Tibial artery (tissue), 4 donors: ENCODE measurements around the gene FER.

ENCODE experiments used
- DNase-seq, 2 donors: peaks; one replicate each; pipeline ENCODE4 v3.0.0-alpha.2; 2019
- H3K27ac ChIP-seq, 2 donors: fragments of 200-600 bp; sonication (generic) in 1 of 2; 1 replicate in 1 of 2; 2 replicates in 1 of 2; pipeline ENCODE4 v1.5.1; 2018 to 2019; ENCODE audit warnings: mild to moderate bottlenecking in 1 of 2
- H3K27me3 ChIP-seq, 2 donors: fragments of 200-600 bp; sonication (generic) in 1 of 2; one replicate each; pipeline versions ENCODE4 v1.5.1 to v1.6.0; 2016 to 2019
- H3K36me3 ChIP-seq, 3 donors: fragments of 200-600 bp; sonication (generic) in 2 of 3; one replicate each; pipeline ENCODE4 v1.5.1; 2016 to 2019; ENCODE audit warnings: mild to moderate bottlenecking in 2 of 3
- H3K4me1 ChIP-seq, 4 donors: fragments of 200-600 bp; sonication (generic) in 2 of 4; 1 replicate in 3 of 4; 2 replicates in 1 of 4; pipeline ENCODE4 v1.5.1; 2016 to 2019
- H3K4me3 ChIP-seq, 2 donors: fragments of 200-600 bp; sonication (generic) in 1 of 2; 1 replicate in 1 of 2; 2 replicates in 1 of 2; pipeline ENCODE4 v1.5.1; 2018 to 2019; ENCODE audit warnings: mild to moderate bottlenecking in 2 of 2
- H3K9me3 ChIP-seq, 3 donors: fragments of 200-600 bp; sonication (generic) in 1 of 3; one replicate each; pipeline ENCODE4 v1.5.1; 2016 to 2019
- intact Hi-C: fragments of 100-400 bp; cut with DNase I; formaldehyde crosslinking; loops from one replicate; pipeline ENCODE4 v1.15.0; 2023; ENCODE audit warnings: low total_unique reads
- TF ChIP-seq, protein P1 (sequence below), 2 experiments: fragments of 200-600 bp in 1 of 2; fragments of 450-650 bp in 1 of 2; IDR thresholded peaks; one replicate each; pipeline ENCODE4 v1.5.1; 2017 to 2019; ENCODE audit warnings: antibody characterized with exemption in 2 of 2, mild to moderate bottlenecking in 1 of 2, moderate library complexity in 1 of 2

The FER gene

DNA sequence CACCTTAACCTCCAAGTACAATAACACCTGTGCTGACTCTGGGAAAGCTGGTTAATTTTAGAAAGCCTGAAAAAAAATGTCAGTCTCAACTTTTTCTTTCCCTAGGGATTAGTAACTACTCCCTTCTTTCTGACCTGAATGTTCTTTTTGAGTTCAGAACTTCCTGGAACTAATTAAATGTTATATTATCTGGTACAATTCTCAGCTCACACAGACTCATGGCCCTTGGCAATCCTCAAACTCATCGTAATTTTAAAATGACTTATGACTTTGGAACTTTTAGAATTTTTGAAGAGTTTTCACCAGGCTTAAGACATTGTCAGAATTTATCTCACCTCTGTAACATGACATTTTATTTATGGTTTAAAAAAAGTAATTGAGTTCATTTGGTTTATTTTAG is 315.0 kb downstream of the FER start:
- Histone ChIP-seq H3K27me3 (no peaks in the 10 kb centered on the region), H3K36me3 (no peaks in the 10 kb centered on the region), H3K9me3 (no peaks in the 10 kb centered on the region), H3K4me3 (no peak overlapping the region), H3K27ac (peak overlapping the region in 1 of 2 donors; percentile 52), H3K4me1 (peaks cover 0 to 27% (median 0%) of the 10 kb centered on the region in 4 donors)
- intact Hi-C loops: no loop called here
- no peak for DNase-seq
- TF ChIP-seq, protein P1, sequence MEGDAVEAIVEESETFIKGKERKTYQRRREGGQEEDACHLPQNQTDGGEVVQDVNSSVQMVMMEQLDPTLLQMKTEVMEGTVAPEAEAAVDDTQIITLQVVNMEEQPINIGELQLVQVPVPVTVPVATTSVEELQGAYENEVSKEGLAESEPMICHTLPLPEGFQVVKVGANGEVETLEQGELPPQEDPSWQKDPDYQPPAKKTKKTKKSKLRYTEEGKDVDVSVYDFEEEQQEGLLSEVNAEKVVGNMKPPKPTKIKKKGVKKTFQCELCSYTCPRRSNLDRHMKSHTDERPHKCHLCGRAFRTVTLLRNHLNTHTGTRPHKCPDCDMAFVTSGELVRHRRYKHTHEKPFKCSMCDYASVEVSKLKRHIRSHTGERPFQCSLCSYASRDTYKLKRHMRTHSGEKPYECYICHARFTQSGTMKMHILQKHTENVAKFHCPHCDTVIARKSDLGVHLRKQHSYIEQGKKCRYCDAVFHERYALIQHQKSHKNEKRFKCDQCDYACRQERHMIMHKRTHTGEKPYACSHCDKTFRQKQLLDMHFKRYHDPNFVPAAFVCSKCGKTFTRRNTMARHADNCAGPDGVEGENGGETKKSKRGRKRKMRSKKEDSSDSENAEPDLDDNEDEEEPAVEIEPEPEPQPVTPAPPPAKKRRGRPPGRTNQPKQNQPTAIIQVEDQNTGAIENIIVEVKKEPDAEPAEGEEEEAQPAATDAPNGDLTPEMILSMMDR (IDR thresholded peaks at IDR 0.05): no peak

- H3K4me1 ChIP-seq: peaks cover 0 to 27% (median 0%) of the 10 kb centered on the region in 4 donors
- no peaks in the 10 kb centered on the region for H3K9me3 ChIP-seq
- TF ChIP-seq, protein P1 (IDR thresholded peaks at IDR 0.05): no peak
- H3K4me3 ChIP-seq: no peak overlapping the region
- H3K27ac ChIP-seq: peak overlapping the region in 1 of 2 donors; percentile 52
- H3K36me3 ChIP-seq: no peaks in the 10 kb centered on the region
- no peaks in the 10 kb centered on the region for H3K27me3 ChIP-seq
- no peak for DNase-seq
- intact Hi-C loops: no loop called here
Observed at GRCh38 chr5:109063223-109063622, 315.5 kb downstream of the FER start.

GRCh38 chr5:109076741-109077140 is 329.0 kb downstream of the FER start:
- TF ChIP-seq, protein P1 (IDR thresholded peaks at IDR 0.05): no peak
- H3K27ac ChIP-seq: no peak overlapping the region
- H3K9me3 ChIP-seq: no peaks in the 10 kb centered on the region
- intact Hi-C loops: no loop called here
- no peaks in the 10 kb centered on the region for H3K36me3 ChIP-seq
- no peak overlapping the region for H3K4me3 ChIP-seq
- H3K4me1 ChIP-seq: peaks cover 0 to 17% (median 5%) of the 10 kb centered on the region in 4 donors
- DNase-seq: no peak
- no peaks in the 10 kb centered on the region for H3K27me3 ChIP-seq

DNA sequence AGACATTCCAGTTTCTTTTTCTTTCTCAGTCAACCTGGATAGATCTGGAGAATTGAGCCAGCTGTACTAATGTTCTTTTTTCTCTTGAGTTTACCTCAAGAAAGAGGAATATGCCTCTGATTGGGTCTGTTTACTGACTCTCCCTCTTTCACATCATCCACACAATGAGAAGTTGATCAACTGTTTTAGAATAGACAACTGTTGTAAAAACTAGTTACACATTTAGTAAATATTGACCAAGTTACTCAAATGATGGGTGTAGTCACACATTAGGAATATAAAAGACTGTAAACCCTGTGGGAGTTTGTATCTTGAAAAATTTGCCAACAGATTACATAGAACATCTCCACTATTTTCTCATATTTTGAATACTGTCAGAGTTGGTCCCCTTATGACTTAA is 330.8 kb downstream of the FER start:
- intact Hi-C loops: no loop called here
- TF ChIP-seq, protein P1 (IDR thresholded peaks at IDR 0.05): no peak
- peaks cover 0 to 14% (median 5%) of the 10 kb centered on the region in 4 donors for H3K4me1 ChIP-seq
- H3K4me3 ChIP-seq: no peak overlapping the region
- H3K27me3 ChIP-seq: no peaks in the 10 kb centered on the region
- H3K36me3 ChIP-seq: no peaks in the 10 kb centered on the region
- H3K9me3 ChIP-seq: no peaks in the 10 kb centered on the region
- H3K27ac ChIP-seq: no peak overlapping the region
- DNase-seq: no peak

DNA sequence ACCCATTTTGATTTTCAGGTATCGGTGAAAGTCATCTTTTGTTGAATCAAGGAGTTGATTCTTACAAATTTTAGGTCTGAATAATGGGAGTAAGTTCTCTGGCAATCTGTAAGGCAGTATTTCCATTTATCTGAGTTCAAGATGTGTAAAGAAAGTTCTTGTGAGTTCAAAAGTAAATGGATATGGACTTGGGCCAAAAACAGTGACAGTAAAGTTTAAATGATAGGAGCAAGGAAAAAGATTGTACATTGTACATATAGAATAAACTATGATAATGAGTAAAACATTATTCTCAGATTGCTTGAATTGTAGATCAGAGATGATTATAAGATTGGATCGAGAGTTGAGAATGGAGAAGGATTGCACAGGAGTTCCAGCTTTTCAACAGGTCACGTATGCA is 332.8 kb downstream of the FER start:
- TF ChIP-seq, protein P1 (IDR thresholded peaks at IDR 0.05): no peak
- no peak for DNase-seq
- Histone ChIP-seq H3K27ac (no peak overlapping the region), H3K4me1 (no peaks in the 10 kb centered on the region), H3K9me3 (no peaks in the 10 kb centered on the region), H3K36me3 (no peaks in the 10 kb centered on the region), H3K27me3 (no peaks in the 10 kb centered on the region), H3K4me3 (no peak overlapping the region)
- intact Hi-C loops: no loop called here

GRCh38 chr5:109080896-109081295 is 333.2 kb downstream of the FER start:
- DNase-seq: no peak
- intact Hi-C loops: no loop called here
- Histone ChIP-seq H3K36me3 (no peaks in the 10 kb centered on the region), H3K27me3 (no peaks in the 10 kb centered on the region), H3K4me1 (no peaks in the 10 kb centered on the region), H3K27ac (no peak overlapping the region), H3K9me3 (no peaks in the 10 kb centered on the region), H3K4me3 (no peak overlapping the region)
- TF ChIP-seq, protein P1 (IDR thresholded peaks at IDR 0.05): no peak
